CD4-positive, alpha-beta T cell treated with Interleukin-2 at 100 ng/mL for 4 hours (primary cell): ENCODE measurements around the gene EIF2D.

Source experiments
- DNase-seq: peaks from one replicate; pipeline ENCODE4 v3.0.0-alpha.2; 2020; ENCODE audit warnings: low spot score

The EIF2D gene

DNA sequence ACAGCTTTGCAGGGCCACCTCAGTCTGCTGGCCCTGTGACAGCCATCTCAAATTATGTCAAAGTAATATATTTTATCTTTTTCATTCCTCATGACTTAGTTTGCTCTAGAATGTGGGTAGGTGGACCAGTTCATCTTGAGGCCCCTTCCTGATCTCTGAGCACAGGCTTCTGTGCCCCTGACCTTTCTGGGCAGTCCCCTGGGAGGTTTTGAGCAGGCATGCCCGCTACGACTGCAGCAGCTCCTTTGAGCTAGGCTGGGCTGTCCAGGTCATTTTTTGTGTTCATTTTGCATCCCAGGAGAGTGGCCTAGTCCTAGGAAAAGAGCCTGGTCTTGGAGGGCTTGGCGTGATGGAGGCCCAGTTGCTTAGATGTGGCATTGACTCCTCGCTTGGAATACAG is 42.7 kb downstream of the EIF2D start:
- DNase-seq, result no peak

DNA sequence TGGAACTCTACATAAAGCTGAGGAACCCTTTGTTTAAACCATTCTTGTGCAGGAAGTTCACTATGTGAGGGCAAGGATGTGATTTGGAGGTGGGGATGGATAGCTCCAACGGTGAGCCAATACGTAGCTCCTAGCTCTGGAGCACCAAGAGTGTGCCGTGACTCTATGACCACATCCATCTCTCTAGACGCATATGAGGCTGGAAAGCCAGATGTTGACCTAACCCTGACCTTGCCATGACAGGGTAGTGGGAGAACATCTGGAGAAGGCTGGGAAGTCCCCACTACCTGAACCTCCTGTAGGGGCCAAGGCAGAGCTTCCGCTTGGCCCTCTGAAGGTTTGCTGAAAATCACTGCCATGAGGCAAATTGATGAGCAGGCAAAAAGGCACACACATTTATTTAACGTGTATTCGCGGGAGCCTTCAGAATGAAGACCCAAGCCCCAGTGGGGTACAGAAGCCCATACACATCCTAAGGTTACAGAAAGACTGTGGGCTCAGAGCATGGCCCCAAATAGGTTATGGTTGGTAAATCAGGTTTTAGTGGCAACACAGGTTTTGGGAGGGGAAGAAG is 43.4 kb downstream of the EIF2D start:
- no peak for DNase-seq

DNA sequence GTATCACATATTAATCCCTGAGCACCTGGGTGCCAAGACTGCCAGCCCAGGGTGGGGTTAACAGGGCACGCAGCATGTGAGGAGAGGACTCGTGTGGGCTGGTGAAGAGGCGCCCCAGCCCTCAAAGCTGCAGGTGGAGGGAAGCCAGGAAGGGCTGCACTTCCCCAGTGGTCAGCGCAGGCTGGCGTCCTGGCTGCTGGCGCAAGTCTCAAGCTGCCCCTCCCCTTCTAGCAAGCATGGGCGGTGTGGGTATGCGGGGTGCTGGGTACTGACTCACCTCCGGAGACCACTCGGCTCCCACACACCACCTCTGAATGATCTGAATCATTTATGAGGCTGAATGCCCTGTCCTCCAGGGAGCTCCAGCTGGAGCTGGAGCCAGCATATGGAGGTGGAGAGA is 44.0 kb downstream of the EIF2D start:
- DNase-seq, result no peak

DNA sequence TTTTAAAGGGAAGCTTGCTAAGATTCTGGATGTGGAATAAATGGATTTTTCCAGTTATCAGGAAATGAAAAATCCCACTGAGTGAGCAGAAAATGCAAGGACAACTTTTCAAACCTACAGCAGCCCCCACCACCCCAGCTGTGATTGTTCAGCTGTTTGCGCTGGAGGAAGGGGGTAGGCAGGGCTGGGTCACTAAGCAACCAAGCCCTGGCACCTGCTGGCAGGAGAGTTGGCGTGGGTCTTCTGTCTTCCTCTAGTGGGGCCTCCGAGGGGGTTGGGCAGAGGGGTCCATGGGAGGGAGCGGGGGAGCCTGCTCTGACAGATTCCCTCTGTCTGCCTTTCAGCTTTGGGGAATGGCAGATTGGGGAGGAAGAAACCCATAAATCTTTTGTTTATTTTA is 45.3 kb downstream of the EIF2D start:
- no peak for DNase-seq

DNA sequence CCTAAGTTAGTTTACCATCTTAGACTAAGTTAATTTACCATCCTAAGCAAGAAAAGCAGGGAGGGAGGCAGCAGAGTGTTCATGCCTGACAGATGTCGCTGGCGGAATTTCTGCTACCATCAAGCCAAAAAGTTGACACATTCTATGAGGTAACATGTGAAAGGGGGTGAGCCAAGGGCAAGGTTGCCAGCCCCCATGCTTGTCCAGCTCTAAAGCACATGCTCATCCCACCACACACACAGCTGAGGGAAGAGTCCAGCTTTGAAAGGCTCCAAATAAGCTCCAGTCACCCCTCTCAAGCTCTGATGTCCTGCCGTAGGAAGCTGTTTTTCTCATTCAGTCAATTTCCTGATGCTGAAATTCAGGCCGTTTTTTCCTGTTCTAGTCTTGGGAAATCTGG is 46.3 kb downstream of the EIF2D start:
- DNase-seq, result no peak

DNA sequence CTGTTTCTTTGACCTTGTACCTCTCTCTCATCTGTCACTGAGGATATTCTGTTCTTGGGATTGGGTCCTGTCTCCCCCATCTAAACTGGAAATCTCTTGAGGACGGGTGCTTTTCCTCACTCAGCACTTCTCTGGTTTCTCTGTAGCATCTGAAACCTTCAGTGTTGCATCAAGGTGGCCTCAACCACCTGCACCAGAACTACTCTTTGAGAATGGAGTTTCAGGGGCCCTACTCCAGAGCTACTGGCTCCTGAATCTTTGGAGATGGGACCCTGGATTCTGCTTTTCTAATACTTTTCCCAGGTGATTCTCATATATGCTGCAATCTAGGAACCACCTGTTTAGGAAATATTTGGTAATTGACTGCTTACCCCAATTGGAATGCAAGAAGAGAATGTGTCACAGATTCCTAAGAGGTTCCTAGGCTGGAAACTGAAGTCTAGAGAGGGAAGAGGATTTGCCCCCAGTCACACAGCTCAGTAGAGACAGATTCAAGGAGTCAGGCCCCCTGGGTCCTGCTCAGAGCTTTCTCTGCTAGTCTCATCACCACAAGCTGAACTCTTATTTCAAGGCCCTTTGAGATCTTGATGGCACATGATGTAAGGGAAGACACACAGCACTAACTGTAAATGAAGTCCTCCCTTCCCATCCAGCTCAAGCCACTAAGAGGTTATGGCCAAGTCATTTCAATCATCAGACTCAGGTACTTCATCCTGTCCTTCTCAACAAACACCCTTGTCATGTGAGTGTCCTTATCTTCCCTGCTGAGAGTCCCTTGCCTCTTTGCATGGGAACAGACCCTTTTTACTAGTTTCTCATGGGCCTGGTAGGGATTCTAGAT is 48.7 kb downstream of the EIF2D start:
- no peak for DNase-seq

DNA sequence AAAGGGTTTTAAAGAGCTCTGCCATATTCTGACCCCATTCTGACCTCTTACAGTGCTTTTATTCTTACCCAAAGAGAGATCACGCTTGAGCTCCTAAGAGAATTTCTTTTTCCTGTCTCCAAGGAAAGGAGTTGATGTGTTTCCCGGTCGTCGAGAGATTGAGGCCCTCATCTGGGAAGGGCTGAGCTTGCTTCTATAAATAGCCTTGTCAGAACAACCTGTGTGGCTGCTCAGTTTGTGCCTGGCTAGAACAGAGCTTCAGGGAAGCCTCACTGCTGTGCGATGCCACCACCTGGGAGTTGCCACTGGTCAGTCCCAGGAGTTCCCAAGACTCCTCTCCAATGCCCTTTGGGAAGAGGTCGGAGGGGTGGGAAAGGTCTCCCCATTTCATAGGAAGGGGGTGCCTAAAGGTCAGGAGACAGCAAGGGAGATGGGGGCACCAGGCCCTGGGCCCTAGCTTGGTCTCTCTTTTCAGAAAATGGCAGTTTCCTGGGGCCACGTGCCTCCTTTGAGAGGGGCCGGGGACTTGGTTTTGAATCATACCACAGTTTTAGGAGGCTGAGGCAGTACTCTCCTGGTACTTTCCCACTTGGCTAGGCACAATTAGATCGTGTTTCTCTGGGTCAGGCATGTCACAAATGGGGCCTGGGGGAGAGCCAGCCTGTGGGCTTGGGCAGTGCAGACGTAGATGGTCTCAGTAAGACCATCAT is 52.1 kb downstream of the EIF2D start:
- no peak for DNase-seq

DNA sequence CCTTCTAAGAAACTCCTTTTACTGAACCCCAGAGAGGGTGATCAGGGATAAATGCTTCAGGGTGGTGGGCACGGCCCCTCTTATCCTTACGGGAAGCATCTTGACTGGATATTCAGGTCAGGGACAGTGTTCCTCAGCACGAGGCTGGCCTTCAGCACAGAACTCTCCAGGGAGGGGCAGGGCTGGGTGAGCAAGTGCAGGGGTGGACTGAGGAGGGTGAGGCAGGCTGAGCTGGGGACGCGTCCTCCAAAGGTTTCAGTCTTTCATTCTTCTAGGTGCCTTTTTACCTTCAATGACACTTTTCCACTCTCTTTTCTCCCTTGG is 52.6 kb downstream of the EIF2D start:
- no peak for DNase-seq

DNA sequence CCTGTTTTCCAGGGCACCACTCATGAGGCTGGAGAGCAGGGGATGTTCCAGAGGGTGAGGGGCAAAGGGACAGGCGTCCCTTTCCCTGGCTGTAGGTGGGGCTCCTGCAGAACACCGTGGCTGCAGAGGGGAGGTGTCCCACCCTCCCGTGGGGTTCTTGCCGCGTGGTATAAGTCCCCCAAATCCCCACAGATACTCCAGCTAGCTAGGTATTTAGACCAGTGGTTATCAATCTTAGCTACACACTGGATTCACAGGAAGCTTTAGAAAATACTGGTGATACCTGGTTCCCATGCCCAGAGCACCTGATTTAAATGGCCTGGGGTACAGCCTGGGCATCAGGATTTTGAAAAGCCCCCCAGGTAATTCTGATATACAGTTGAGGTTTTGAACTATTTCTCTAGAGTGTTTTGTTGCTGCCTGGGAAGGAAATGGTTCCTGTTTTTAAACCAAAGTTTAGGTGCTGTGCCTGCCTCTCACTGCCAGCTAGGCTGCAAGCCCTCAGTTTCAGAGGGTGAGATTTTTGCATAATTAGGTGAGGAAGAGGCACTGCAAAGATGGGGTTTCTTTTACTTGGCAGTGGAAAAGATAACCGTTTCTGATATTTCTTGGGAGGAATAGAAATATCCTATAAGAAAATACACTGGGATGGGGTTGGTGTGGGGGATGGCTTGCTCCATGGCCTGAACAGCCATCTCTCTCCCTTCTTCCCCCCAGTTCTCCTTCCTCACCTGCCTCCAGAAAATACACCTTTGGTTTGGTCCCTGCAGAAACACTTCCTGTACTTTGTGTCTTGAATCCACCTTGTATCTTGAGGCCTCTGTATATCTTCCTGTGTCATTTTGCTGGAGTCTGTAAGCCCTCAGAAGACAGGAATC is 53.2 kb downstream of the EIF2D start:
- DNase-seq, result no peak

DNA sequence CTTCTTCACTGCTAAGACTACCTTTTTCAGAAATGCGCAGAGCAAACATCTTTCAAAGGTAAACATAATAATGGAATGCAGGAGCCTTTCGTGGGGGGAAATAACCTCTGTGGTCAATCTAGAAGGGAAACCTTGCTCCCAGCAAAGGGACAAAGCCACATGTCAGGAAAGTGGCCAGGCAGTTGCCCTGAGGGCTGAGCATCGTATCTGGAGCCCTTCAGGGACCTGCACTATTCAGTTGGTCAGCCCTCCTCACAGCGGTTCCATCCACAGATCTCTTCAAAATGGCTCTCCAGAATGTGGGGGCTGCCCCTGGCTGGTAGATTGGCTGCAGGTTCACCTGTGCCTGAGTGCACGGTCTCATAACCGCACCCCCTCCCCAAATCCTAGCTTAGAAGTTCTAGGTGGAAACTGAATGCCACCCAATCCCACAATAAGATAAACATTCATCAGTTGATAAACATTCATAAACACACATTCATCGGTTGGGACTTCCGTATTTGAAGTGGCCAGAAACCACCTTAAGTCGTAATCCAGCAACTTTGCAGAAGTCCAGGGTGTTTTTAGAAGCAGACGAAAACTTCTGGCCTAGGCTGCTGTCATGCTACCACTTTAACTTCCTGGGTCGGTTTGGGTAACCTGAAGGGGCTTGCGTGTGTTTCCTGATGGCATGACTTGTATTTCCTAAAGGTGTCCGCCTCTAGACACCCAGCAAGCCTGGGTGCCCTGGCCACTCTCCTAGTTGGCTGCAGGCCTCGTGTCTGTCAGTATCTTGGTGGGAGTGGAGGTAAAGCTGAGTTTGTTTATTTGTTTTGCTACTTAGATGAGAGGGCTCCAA is 54.4 kb downstream of the EIF2D start:
- DNase-seq, result peak; percentile 53

DNA sequence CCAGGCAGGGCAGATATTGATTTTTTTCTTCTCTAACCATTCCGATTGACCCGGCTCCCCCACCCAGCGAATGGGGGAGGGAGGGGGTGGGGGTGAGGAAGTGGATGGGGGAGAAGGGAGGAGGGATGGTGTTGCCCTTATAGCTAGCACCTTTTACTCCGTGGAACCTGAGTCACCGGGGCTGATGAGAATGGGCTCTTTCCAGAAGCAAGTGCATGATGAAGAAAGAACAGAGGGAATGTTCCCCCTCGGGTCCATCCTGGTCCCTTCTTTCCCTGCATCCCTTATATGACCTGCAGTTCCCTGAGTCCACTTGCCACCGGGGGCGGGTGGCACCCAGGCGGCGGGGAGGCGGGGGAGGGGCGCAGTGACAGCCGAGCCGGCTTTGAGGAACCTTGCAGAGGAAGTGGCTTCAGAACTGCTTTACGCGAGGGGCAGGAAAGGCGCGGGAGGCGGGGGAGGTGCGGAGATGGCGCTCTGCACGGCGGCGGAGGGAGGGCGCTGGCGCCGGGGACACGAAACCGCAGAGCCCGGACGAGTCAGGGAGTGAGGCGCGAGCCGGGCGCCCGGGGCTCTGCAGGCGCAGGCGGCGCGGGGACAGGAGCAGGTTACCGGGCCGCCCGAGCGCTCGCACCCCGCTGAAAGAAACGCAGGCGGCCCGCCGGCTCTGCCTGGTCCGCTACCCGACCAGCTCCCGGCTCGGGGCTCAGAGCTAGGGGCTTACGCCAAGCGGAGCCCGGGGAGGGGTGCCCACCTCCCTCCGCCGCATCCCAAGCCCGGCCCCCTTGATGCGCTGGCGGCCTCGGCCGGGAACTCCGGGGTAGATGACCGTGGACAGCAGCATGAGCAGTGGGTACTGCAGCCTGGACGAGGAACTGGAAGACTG is 55.3 kb downstream of the EIF2D start:
- peak; percentile 84 for DNase-seq

DNA sequence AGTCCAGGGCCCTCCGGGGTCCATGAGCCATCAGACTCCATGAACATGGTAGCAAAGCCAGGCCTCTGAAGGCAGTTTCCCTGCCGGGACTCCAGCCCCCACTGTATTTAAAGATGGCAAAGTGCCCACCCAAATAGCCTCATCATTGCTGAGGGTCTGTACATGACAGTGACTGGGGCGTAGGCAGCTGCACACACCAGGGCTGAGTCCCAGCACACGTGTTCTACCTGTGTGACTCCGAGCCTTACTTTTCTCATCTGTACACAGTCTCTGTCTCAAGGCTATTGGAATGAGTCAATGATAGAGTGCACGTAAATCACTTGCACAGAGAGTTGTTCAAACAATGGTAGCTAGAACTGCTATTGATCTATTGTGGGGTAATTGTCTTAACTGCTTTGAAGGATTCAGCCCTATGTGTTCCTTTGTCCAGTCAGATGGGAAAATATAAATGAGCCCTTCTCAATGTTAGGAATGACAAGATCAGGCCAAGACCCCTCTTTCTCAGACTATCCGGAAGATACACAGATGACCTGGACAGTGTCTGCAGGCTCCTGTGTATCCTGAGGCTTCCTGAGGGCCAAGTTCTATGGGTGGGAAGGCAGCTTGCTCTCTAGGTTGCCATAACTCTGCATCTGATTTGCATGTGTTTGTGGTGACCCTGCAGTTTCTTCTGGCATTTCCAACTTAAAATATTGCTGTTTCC is 56.1 kb downstream of the EIF2D start:
- DNase-seq, result peak; percentile 51

DNA sequence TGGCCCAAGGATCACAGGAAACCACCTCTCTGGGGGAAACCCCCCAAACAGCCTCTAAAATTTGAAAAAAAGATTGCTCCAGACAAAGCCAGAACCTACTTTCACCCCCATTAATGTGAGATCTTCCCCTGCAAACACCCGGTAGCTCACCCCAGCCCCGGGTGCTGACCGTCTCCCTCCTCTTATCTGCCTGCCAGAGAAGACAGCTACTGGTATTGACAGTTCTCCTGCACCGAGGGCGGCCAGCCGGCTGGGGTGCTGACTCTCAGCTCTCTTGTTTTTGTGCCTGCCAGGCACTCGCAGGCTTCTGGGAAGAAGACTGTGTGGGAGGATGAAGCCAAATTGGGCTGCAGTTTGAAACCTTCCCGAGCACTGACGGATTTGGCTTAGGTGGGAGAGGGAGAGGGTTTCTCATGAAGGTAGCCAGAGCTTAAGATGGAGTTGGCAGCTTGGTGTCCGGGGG is 56.8 kb downstream of the EIF2D start:
- peak; percentile 50 for DNase-seq

DNA sequence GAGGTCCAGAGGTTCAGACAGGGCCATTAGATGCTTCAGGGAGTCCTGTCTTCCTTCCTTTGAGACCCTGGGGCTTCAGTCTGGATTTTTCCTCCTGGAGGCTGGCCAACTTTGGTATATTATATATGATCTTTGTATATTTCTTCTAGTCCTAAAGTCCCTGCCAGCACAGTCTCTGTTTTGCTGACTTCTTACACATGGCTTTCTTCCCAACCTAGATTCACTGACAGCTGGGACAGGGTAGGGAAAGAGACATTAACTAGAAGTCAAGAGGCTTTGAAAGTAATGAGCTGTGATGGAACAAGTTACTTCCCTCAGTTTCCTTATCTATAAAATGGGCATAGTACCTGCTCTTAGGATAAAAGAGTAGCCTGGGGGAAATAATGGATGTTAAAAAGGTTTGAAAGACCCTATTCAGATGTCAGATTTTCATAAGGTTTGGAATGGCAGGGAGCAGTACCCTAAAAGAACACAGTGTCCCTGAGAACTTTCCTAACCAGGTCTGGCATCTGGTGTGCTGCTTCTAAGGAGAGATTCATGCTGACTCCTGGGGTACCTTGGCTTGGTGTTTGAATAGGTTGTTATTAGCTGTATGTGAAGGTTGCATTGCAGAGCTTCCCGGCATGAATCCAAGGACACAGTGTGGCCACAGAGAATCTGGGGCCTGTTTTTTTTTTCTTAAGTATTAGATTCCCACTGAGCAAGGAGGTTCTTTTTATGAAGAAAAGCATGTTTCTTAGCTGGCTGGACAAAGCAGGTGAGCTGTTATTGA is 57.4 kb downstream of the EIF2D start:
- DNase-seq, result no peak

DNA sequence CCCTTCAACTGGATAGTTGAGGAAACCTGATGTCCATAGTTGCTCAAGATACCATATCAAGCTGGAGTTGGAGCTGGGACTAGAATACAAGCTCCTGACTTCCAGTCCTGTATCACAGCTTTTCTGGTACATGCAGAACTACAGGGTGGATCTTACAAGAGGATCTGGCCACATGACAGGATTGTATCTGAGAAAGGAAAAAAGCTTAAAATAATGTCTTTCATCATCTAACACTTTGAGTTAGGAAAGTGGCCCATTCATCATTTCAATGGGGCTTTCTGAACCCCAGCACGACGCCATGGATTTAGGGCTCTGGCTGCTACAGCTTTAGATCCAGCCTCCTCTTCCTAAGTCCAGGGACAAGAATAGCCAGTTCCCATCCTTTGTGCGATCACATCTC is 58.1 kb downstream of the EIF2D start:
- DNase-seq, result no peak

DNA sequence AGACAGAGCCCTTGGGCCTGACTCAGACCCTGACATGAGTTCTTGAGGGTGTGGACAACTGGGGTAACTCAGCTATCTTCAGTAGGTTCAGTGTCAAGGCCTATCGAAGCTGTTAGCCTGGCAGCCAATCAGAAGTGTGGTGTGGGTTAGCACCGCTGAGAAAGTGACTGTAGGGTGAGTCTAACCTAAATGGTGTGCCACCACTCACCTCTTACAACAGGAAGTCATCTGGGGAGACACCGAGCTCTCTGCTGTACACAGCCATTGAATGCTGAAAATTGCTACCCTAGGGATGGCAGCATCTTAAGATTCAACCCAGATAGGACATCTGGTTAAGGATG is 60.3 kb downstream of the EIF2D start:
- peak; percentile 94 for DNase-seq

DNA sequence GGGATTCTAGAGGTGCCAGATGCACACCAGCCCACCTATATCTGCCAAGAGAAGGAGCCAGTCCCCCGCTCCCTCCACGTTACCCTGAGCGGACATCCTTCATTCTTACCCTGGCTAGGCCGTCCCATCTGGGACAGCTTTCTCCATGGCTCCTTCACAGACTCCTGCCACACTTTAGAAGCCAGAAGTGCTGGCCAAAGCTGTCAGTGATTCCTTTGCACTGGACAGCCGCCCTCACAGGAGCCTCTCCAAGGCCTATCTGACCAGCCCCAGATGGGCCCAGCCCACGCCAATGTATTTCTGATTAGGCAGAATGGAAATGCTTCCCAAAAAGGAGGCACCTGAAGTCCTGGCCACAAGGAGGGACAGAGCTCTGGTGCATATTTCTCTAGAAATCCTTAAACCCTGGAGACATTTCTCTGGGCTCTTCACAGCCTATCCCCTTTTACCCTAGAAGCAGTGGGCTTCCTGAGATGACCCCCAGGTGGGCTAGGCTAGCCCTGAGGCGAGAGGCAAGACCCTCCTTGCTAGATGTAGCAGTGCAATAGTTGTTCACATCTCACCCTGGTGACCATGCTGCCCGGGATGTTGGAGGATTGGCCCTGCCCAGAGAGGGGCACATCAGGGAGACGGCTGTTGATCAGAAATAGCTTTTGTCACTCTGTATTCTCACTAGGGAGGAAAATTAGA is 60.8 kb downstream of the EIF2D start:
- DNase-seq, result no peak

DNA sequence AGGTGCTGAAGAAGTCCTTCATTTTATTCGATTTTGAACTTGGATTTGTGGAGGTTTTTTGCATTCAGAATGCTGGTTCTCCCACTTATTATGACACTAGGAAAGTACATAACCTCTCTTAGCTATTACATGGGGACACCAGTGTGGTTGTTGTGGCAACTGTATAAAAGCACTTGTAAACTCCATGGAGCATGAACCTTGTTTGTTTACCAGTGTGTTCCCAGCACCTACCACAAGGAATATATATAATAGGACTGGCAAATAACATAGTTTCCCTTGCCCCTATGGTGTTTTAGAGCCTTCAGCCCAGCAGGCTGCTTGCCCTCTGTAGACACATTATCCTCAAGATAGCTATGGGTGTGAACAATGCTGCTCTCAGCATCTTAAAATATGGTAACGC is 61.8 kb downstream of the EIF2D start:
- no peak for DNase-seq
